Measurements from ENCODE around the gene CHD5. TPM values are rescaled to one million over a fixed set of nuclear protein-coding genes. Genes with fewer than 3 reads are reported as not detected.

Gene CHD5
- total and polyA plus RNA-seq, 2 experiments from 2014 or later = 0.11 to 0.24 TPM

GRCh38 chr1:6185635-6186382 lies 5.7 kb upstream of the CHD5 start:
- H3K9me3 ChIP-seq (ENCODE audit: low read depth) = no peaks in the 10 kb centered on the region
- H3K27ac ChIP-seq = no peak overlapping the region
- no peaks in the 10 kb centered on the region for H3K4me1 ChIP-seq (ENCODE audit: low read depth)
- H3K27me3 ChIP-seq = peaks cover 24% of the 10 kb centered on the region
- TF ChIP-seq, protein P1, sequence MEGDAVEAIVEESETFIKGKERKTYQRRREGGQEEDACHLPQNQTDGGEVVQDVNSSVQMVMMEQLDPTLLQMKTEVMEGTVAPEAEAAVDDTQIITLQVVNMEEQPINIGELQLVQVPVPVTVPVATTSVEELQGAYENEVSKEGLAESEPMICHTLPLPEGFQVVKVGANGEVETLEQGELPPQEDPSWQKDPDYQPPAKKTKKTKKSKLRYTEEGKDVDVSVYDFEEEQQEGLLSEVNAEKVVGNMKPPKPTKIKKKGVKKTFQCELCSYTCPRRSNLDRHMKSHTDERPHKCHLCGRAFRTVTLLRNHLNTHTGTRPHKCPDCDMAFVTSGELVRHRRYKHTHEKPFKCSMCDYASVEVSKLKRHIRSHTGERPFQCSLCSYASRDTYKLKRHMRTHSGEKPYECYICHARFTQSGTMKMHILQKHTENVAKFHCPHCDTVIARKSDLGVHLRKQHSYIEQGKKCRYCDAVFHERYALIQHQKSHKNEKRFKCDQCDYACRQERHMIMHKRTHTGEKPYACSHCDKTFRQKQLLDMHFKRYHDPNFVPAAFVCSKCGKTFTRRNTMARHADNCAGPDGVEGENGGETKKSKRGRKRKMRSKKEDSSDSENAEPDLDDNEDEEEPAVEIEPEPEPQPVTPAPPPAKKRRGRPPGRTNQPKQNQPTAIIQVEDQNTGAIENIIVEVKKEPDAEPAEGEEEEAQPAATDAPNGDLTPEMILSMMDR (IDR thresholded peaks at IDR 0.05; ENCODE audit: low read depth, low read length) = peak; percentile 59
- H3K4me3 ChIP-seq = no peak overlapping the region
- peaks cover 12% of the 10 kb centered on the region for H3K36me3 ChIP-seq
- DNase-seq (ENCODE audit: low read depth in 1 of 2, low spot score in 1 of 2) = peak; percentile 53 to 63

DNA sequence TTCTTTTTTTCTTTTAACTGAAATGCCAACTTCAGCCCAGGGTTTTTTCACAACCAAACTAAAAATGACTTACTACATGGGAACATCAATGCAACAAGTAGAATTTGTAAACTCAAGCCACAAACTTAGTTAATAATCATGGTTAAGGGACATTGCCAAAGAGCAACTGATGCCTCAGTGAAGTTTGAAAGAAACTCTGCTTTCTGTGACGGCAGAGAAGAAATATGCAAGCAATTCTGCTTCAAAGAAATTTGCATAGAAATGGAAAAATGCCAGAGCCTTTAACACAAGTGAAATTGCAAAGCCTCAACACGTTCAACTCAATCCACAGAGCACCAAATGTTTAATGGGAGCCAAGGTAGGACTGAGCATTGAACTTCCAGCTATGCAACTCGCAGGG lies 5.0 kb upstream of the CHD5 start:
- Histone ChIP-seq H3K27ac (no peak overlapping the region), H3K36me3 (peaks cover 5% of the 10 kb centered on the region), H3K27me3 (peaks cover 31% of the 10 kb centered on the region), H3K9me3 (ENCODE audit: low read depth) (no peaks in the 10 kb centered on the region), H3K4me3 (no peak overlapping the region), H3K4me1 (ENCODE audit: low read depth) (no peaks in the 10 kb centered on the region)
- DNase-seq (ENCODE audit: low read depth in 1 of 2, low spot score in 1 of 2) = peak in 1 of 2 donors; percentile 80
- TF ChIP-seq, protein P1 (IDR thresholded peaks at IDR 0.05; ENCODE audit: low read depth, low read length) = no peak

- TF ChIP-seq, protein P1 (IDR thresholded peaks at IDR 0.05; ENCODE audit: low read depth, low read length) = no peak
- Histone ChIP-seq H3K27me3 (peaks cover 39% of the 10 kb centered on the region), H3K4me3 (no peak overlapping the region), H3K4me1 (ENCODE audit: low read depth) (no peaks in the 10 kb centered on the region), H3K9me3 (ENCODE audit: low read depth) (no peaks in the 10 kb centered on the region), H3K27ac (no peak overlapping the region), H3K36me3 (peaks cover 3% of the 10 kb centered on the region)
- DNase-seq (ENCODE audit: low read depth in 1 of 2, low spot score in 1 of 2) = no peak
Measured at GRCh38 chr1:6184083-6184783, 4.1 kb upstream of the CHD5 start.

- Histone ChIP-seq H3K27ac (no peak overlapping the region), H3K27me3 (peaks cover 46% of the 10 kb centered on the region), H3K9me3 (ENCODE audit: low read depth) (no peaks in the 10 kb centered on the region), H3K4me1 (ENCODE audit: low read depth) (no peaks in the 10 kb centered on the region), H3K4me3 (no peak overlapping the region), H3K36me3 (peaks cover 3% of the 10 kb centered on the region)
- DNase-seq (ENCODE audit: low read depth in 1 of 2, low spot score in 1 of 2) = no peak
- TF ChIP-seq, protein P1 (IDR thresholded peaks at IDR 0.05; ENCODE audit: low read depth, low read length) = peak; percentile 8
Measured at GRCh38 chr1:6183520-6183989, 3.4 kb upstream of the CHD5 start.

DNA sequence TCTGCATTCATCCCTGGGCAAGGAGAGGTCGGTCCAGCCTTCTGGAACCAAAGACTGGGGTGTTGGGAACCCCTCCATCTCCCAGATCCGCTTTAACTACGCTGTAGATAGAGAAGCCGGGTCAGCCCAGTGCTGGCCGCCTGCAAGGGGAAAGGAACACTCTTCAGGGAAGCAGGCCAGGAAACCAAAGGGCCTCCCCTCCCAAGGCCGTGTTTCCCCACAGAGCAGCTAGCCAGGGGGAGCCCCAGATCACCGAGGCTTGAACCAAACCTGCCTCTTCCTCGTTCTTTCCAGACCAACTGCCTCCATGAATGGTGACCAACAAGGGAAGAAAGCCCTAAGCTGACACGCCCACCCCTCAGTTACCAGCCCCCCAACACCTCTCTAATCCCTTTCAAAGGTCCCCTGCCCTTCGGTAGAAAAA lies 1.2 kb upstream of the CHD5 start:
- DNase-seq (ENCODE audit: low read depth in 1 of 2, low spot score in 1 of 2) = no peak

More for the DNA sequence above, 1.2 kb upstream of the CHD5 start:
- H3K36me3 ChIP-seq = no peaks in the 10 kb centered on the region
- no peaks in the 10 kb centered on the region for H3K9me3 ChIP-seq (ENCODE audit: low read depth)
- no peak overlapping the region for H3K4me3 ChIP-seq
- H3K27ac ChIP-seq = no peak overlapping the region
- no peaks in the 10 kb centered on the region for H3K4me1 ChIP-seq (ENCODE audit: low read depth)
- H3K27me3 ChIP-seq = peaks cover 68% of the 10 kb centered on the region
- TF ChIP-seq, protein P1 (IDR thresholded peaks at IDR 0.05; ENCODE audit: low read depth, low read length) = no peak

All from cardiac muscle cell (in vitro differentiated cells and primary cell).